ENCODE measurements around the gene SGMS1. TPM values are rescaled to one million over a fixed set of nuclear protein-coding genes. Genes with fewer than 3 reads are reported as not detected.

The SGMS1 gene
- total RNA-seq, 1 donor from 2014 or later = 24.1 TPM

GRCh38 chr10:50415292-50415691, 208.5 kb downstream of the SGMS1 start:
- no peak for TF ChIP-seq CTCF (IDR thresholded peaks at IDR 0.05; ENCODE audit: partially characterized antibody, unreplicated experiment)
- Mint-ChIP-seq H3K4me1 (ENCODE audit: low read depth, unreplicated experiment) (no peaks in the 10 kb centered on the region), H3K36me3 (ENCODE audit: unreplicated experiment) (no peaks in the 10 kb centered on the region), H3K4me3 (ENCODE audit: unreplicated experiment) (no peak overlapping the region), H3K9me3 (ENCODE audit: unreplicated experiment) (no peaks in the 10 kb centered on the region), H3K27ac (ENCODE audit: unreplicated experiment) (no peak overlapping the region), H3K27me3 (ENCODE audit: unreplicated experiment) (no peaks in the 10 kb centered on the region)
- no peak for DNase-seq

- Mint-ChIP-seq H3K27ac (ENCODE audit: unreplicated experiment) (no peak overlapping the region), H3K4me1 (ENCODE audit: low read depth, unreplicated experiment) (no peaks in the 10 kb centered on the region), H3K9me3 (ENCODE audit: unreplicated experiment) (no peaks in the 10 kb centered on the region), H3K36me3 (ENCODE audit: unreplicated experiment) (no peaks in the 10 kb centered on the region), H3K4me3 (ENCODE audit: unreplicated experiment) (no peak overlapping the region), H3K27me3 (ENCODE audit: unreplicated experiment) (no peaks in the 10 kb centered on the region)
- no peak for TF ChIP-seq CTCF (IDR thresholded peaks at IDR 0.05; ENCODE audit: partially characterized antibody, unreplicated experiment)
- DNase-seq = no peak
These were observed 213.5 kb downstream of the SGMS1 start for GRCh38 chr10:50410066-50410811.

- Mint-ChIP-seq H3K4me1 (ENCODE audit: low read depth, unreplicated experiment) (peaks cover 4% of the 10 kb centered on the region), H3K9me3 (ENCODE audit: unreplicated experiment) (no peaks in the 10 kb centered on the region), H3K36me3 (ENCODE audit: unreplicated experiment) (no peaks in the 10 kb centered on the region), H3K27ac (ENCODE audit: unreplicated experiment) (no peak overlapping the region), H3K27me3 (ENCODE audit: unreplicated experiment) (no peaks in the 10 kb centered on the region), H3K4me3 (ENCODE audit: unreplicated experiment) (no peak overlapping the region)
- DNase-seq = no peak
- TF ChIP-seq CTCF (IDR thresholded peaks at IDR 0.05; ENCODE audit: partially characterized antibody, unreplicated experiment) = no peak
These were observed 216.5 kb downstream of the SGMS1 start for GRCh38 chr10:50407076-50407801.

GRCh38 chr10:50406457-50407070, 217.2 kb downstream of the SGMS1 start:
- Mint-ChIP-seq H3K4me3 (ENCODE audit: unreplicated experiment) (no peak overlapping the region), H3K27me3 (ENCODE audit: unreplicated experiment) (no peaks in the 10 kb centered on the region)

More at GRCh38 chr10:50406457-50407070, 217.2 kb downstream of the SGMS1 start:
- H3K4me1 Mint-ChIP-seq (ENCODE audit: low read depth, unreplicated experiment) = peaks cover 4% of the 10 kb centered on the region
- H3K27ac Mint-ChIP-seq (ENCODE audit: unreplicated experiment) = no peak overlapping the region
- H3K36me3 Mint-ChIP-seq (ENCODE audit: unreplicated experiment) = no peaks in the 10 kb centered on the region
- TF ChIP-seq CTCF (IDR thresholded peaks at IDR 0.05; ENCODE audit: partially characterized antibody, unreplicated experiment) = no peak
- H3K9me3 Mint-ChIP-seq (ENCODE audit: unreplicated experiment) = no peaks in the 10 kb centered on the region
- DNase-seq = no peak

Data from glutamatergic neuron (in vitro differentiated cells).